K562 (cell line): ENCODE measurements around the gene IGF2BP1. TPM values are rescaled to one million over a fixed set of nuclear protein-coding genes. Genes with fewer than 3 reads are reported as not detected.

Experiments
- CREB5 ChIP-seq: fragments of 250-450 bp; sonication (Bioruptor Pico); IDR thresholded peaks from 2 replicates; pipeline ENCODE4 v1.5.0; 2020; ENCODE audit warnings: mild to moderate bottlenecking
- HBP1 ChIP-seq: fragments of 450-650 bp; formaldehyde crosslinking; IDR thresholded peaks from 2 replicates; pipeline ENCODE4 v1.4.0; 2022; ENCODE audit warnings: missing genetic modification characterization
- SNIP1 ChIP-seq: fragments of 450-650 bp; IDR thresholded peaks from 2 replicates; pipeline ENCODE4 v1.7.1; 2017; ENCODE audit warnings: low read depth, mild to moderate bottlenecking
- TAF9B ChIP-seq: fragments of 450-650 bp; IDR thresholded peaks from 2 replicates; pipeline ENCODE4 v1.6.1; 2018; ENCODE audit warnings: mild to moderate bottlenecking; ENCODE audit not compliant: partially characterized antibody
- TFAP4 ChIP-seq: sonication (generic); formaldehyde crosslinking; IDR thresholded peaks from 2 replicates; pipeline ENCODE4 v1.8.0; 2022; ENCODE audit warnings: missing genetic modification reagents, mild to moderate bottlenecking, moderate library complexity, borderline replicate concordance
- polyA plus RNA-seq, 8 experiments: library from polyadenylated mRNA; depleted of rRNA in 4 of 8; stranded (reverse) in 5 of 8; unstranded in 3 of 8; fragments of >200 nt; fragmentation: Nextera tagmentation in 2 of 8; fragmentation: Illumina TruSeq in 1 of 8; extraction: Ambion mirVana in 2 of 8; extraction: Trizol in 1 of 8; gene quantifications; 2 replicates each; pipeline versions ENCODE4 v1.2.1 to v1.2.3, GENCODE V29; 2011 to 2014; ENCODE audit warnings: inconsistent platforms in 1 of 8, missing spikeins in 1 of 8
- total RNA-seq, 7 experiments: library from RNA; depleted of rRNA in 6 of 7; stranded (reverse); fragments of >200 nt in 6 of 7; fragmentation: Illumina TruSeq in 2 of 7; extraction: Trizol in 2 of 7; gene quantifications; 2 replicates each; pipeline versions ENCODE4 v1.2.1 to v1.2.3, GENCODE V29; 2011 to 2021; ENCODE audit warnings: low replicate concordance in 1 of 7
- TF ChIP-seq, protein P1 (sequence below): fragments of 450-650 bp; IDR thresholded peaks from 2 replicates; pipeline ENCODE4 v1.6.1; 2017; ENCODE audit warnings: antibody characterized with exemption, mild to moderate bottlenecking
- TF ChIP-seq, protein P2 (sequence below): fragments of 200-800 bp; sonication (Bioruptor generic); IDR thresholded peaks from 2 replicates; pipeline ENCODE4 v1.6.1; 2017; ENCODE audit warnings: missing genetic modification characterization, missing compliant biosample characterization
- TF ChIP-seq, protein P3 (sequence below): fragments of 250-450 bp; sonication (Bioruptor Pico); IDR thresholded peaks from 2 replicates; pipeline ENCODE4 v1.8.0; 2022; ENCODE audit warnings: moderate library complexity, mild to moderate bottlenecking, inconsistent platforms

IGF2BP1 gene
- total and polyA plus RNA-seq, 9 of the 15 experiments (the other 6 are each of a cell fraction or from before 2014, with no cell fraction given), result 13.0 to 318 (median 53.6) TPM

GRCh38 chr17:49045376-49045775 lies 48.2 kb downstream of the IGF2BP1 start (continued):
- TF ChIP-seq, protein P1, sequence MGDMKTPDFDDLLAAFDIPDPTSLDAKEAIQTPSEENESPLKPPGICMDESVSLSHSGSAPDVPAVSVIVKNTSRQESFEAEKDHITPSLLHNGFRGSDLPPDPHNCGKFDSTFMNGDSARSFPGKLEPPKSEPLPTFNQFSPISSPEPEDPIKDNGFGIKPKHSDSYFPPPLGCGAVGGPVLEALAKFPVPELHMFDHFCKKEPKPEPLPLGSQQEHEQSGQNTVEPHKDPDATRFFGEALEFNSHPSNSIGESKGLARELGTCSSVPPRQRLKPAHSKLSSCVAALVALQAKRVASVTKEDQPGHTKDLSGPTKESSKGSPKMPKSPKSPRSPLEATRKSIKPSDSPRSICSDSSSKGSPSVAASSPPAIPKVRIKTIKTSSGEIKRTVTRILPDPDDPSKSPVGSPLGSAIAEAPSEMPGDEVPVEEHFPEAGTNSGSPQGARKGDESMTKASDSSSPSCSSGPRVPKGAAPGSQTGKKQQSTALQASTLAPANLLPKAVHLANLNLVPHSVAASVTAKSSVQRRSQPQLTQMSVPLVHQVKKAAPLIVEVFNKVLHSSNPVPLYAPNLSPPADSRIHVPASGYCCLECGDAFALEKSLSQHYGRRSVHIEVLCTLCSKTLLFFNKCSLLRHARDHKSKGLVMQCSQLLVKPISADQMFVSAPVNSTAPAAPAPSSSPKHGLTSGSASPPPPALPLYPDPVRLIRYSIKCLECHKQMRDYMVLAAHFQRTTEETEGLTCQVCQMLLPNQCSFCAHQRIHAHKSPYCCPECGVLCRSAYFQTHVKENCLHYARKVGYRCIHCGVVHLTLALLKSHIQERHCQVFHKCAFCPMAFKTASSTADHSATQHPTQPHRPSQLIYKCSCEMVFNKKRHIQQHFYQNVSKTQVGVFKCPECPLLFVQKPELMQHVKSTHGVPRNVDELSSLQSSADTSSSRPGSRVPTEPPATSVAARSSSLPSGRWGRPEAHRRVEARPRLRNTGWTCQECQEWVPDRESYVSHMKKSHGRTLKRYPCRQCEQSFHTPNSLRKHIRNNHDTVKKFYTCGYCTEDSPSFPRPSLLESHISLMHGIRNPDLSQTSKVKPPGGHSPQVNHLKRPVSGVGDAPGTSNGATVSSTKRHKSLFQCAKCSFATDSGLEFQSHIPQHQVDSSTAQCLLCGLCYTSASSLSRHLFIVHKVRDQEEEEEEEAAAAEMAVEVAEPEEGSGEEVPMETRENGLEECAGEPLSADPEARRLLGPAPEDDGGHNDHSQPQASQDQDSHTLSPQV, result no peak
- TF ChIP-seq, protein P2, sequence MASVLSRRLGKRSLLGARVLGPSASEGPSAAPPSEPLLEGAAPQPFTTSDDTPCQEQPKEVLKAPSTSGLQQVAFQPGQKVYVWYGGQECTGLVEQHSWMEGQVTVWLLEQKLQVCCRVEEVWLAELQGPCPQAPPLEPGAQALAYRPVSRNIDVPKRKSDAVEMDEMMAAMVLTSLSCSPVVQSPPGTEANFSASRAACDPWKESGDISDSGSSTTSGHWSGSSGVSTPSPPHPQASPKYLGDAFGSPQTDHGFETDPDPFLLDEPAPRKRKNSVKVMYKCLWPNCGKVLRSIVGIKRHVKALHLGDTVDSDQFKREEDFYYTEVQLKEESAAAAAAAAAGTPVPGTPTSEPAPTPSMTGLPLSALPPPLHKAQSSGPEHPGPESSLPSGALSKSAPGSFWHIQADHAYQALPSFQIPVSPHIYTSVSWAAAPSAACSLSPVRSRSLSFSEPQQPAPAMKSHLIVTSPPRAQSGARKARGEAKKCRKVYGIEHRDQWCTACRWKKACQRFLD (CRISPR knock-in tag), result no peak
- no peak for TF ChIP-seq HBP1 (CRISPR knock-in tag)
- no peak for TF ChIP-seq TAF9B
- TF ChIP-seq TFAP4, result no peak
- TF ChIP-seq, protein P3, sequence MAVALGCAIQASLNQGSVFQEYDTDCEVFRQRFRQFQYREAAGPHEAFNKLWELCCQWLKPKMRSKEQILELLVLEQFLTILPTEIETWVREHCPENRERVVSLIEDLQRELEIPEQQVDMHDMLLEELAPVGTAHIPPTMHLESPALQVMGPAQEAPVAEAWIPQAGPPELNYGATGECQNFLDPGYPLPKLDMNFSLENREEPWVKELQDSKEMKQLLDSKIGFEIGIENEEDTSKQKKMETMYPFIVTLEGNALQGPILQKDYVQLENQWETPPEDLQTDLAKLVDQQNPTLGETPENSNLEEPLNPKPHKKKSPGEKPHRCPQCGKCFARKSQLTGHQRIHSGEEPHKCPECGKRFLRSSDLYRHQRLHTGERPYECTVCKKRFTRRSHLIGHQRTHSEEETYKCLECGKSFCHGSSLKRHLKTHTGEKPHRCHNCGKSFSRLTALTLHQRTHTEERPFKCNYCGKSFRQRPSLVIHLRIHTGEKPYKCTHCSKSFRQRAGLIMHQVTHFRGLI (CRISPR knock-in tag), result no peak
- TF ChIP-seq CREB5 (CRISPR knock-in tag), result no peak
- no peak for TF ChIP-seq SNIP1
